Lung (tissue), 12 donors: ENCODE measurements around the gene VARS1. TPM values are rescaled to one million over a fixed set of nuclear protein-coding genes. Genes with fewer than 3 reads are reported as not detected.
"Not testable (repeated sequence)": the region's sequence is repeated elsewhere in the genome, so short reads cannot be mapped to it uniquely, and the experiment has no call there.

Experiments
- ATAC-seq: fragments of 200-7000 bp; cut with Tn5 transposase; one replicate; pipeline ENCODE4 v1.9.1; 2020; ENCODE audit warnings: moderate number of reproducible peaks; ENCODE audit not compliant: insufficient read depth, low FRiP score
- DNase-seq, 3 donors: peaks; one replicate each; pipeline ENCODE4 v3.0.0-alpha.2; 2013 to 2017
- H3K27ac ChIP-seq, 2 donors: one replicate each; pipeline ENCODE4 v1.5.1; 2013; ENCODE audit warnings: mild to moderate bottlenecking in 2 of 2, moderate library complexity in 2 of 2, control low read depth in 1 of 2, inconsistent platforms in 1 of 2, low read depth in 1 of 2, low read length in 1 of 2
- H3K27me3 ChIP-seq, 3 donors: one replicate each; pipeline ENCODE4 v1.5.1; 2013; ENCODE audit warnings: low read length in 2 of 3; ENCODE audit not compliant: control insufficient read depth in 3 of 3, insufficient read depth in 3 of 3
- H3K36me3 ChIP-seq, 4 donors: one replicate each; pipeline ENCODE4 v1.5.1; 2013; ENCODE audit warnings: low read length in 4 of 4, mild to moderate bottlenecking in 1 of 4, moderate library complexity in 1 of 4; ENCODE audit not compliant: control insufficient read depth in 4 of 4, insufficient read depth in 4 of 4
- H3K4me1 ChIP-seq, 5 donors: one replicate each; pipeline ENCODE4 v1.5.1; 2013; ENCODE audit warnings: low read length in 5 of 5, mild to moderate bottlenecking in 2 of 5, moderate library complexity in 1 of 5; ENCODE audit not compliant: control insufficient read depth in 5 of 5, insufficient read depth in 5 of 5
- H3K4me3 ChIP-seq: one replicate; pipeline ENCODE4 v1.5.1; 2013; ENCODE audit warnings: mild to moderate bottlenecking, control low read depth, moderate library complexity
- H3K9ac ChIP-seq, 2 donors: one replicate each; pipeline ENCODE4 v1.5.1; 2013; ENCODE audit warnings: low read length in 2 of 2, control low read depth in 1 of 2; ENCODE audit not compliant: insufficient read depth in 1 of 2
- H3K9me3 ChIP-seq, 4 donors: one replicate each; pipeline ENCODE4 v1.5.1; 2013; ENCODE audit warnings: low read length in 3 of 4, mild to moderate bottlenecking in 1 of 4, moderate library complexity in 1 of 4; ENCODE audit not compliant: control insufficient read depth in 4 of 4, insufficient read depth in 3 of 4
- WGBS, 2 donors: extraction: QIAGEN DNeasy Blood & Tissue Kit; methylation state at CpG; one replicate each; pipeline ENCODE4 v1.1.7; 2013; 5-methylcytosine and 5-hydroxymethylcytosine counted together
- polyA plus RNA-seq, 2 donors: library from polyadenylated mRNA; stranded (reverse); fragments of 200-250 nt; gene quantifications; one replicate each; pipeline ENCODE4 v1.2.1, GENCODE V29; 2013
- total RNA-seq, 2 donors: library from RNA; depleted of rRNA in 1 of 2; stranded (reverse); fragments of >200 nt in 1 of 2; gene quantifications; one replicate each; pipeline ENCODE4 v1.2.1, GENCODE V29; 2014 to 2021
- TF ChIP-seq, protein P1 (sequence below): IDR thresholded peaks from 2 replicates; pipeline ENCODE4 v1.5.1; 2012; ENCODE audit warnings: mild to moderate bottlenecking; ENCODE audit errors: control extremely low read depth, extremely low read depth
- donor health status: control.
- donor health status: control.
- donor health status: Bipolar disorder and iron deficiency.
- donor health status: healthy.
- donor health status: DM: yes; HTN: yes; CAD: no.

The VARS1 gene
- total and polyA plus RNA-seq, 4 donors: 32.2 to 95.4 (median 41.0) TPM

GRCh38 chr6:31821301-31822035 lies 25.9 kb upstream of the VARS1 start:
- TF ChIP-seq, protein P1, sequence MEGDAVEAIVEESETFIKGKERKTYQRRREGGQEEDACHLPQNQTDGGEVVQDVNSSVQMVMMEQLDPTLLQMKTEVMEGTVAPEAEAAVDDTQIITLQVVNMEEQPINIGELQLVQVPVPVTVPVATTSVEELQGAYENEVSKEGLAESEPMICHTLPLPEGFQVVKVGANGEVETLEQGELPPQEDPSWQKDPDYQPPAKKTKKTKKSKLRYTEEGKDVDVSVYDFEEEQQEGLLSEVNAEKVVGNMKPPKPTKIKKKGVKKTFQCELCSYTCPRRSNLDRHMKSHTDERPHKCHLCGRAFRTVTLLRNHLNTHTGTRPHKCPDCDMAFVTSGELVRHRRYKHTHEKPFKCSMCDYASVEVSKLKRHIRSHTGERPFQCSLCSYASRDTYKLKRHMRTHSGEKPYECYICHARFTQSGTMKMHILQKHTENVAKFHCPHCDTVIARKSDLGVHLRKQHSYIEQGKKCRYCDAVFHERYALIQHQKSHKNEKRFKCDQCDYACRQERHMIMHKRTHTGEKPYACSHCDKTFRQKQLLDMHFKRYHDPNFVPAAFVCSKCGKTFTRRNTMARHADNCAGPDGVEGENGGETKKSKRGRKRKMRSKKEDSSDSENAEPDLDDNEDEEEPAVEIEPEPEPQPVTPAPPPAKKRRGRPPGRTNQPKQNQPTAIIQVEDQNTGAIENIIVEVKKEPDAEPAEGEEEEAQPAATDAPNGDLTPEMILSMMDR: no peak
- peak; percentile 66 for ATAC-seq
- peak; percentile 59 to 78 (median 75) for DNase-seq

DNA sequence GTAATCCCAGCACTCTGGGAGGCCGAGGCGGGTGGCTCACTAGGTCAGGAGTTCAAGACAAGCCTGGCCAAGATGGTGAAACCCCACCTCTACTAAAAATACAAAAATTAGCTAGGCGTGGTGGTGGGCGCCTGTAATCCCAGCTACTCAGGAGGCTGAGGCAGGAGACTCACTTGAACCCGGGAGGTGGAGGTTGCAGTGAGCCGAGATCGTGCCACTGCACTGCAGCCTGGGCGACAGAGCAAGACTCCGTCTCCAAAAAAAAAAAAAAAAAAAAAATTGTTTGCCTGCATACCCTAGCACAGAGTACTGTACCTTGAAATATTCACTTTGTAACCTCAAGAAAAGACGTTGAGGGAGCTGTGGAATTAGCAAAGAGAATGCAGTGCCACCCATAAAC lies 24.8 kb upstream of the VARS1 start:
- H3K27ac ChIP-seq: peak overlapping the region in 1 of 2 donors; percentile 67
- H3K9me3 ChIP-seq, H3K27me3 ChIP-seq, ATAC-seq, DNase-seq, H3K36me3 ChIP-seq, H3K4me3 ChIP-seq, H3K9ac ChIP-seq: not testable (repeated sequence)
- H3K4me1 ChIP-seq: peaks cover under 1 to 18% (median 6%) of the 10 kb centered on the region in 5 donors
- WGBS, 2 donors: 92 to 95% methylated on average over 9 to 10 of the region's 10 CpGs

More at GRCh38 chr6:31821301-31822035, 25.9 kb upstream of the VARS1 start:
- Histone ChIP-seq H3K4me1 (peaks cover 6 to 29% (median 9%) of the 10 kb centered on the region in 5 donors), H3K27me3 (no peaks in the 10 kb centered on the region), H3K4me3 (peak overlapping the region; percentile 0), H3K27ac (peak overlapping the region; percentile 67 to 88), H3K9ac (peak overlapping the region; percentile 40 to 65), H3K9me3 (no peaks in the 10 kb centered on the region), H3K36me3 (no peaks in the 10 kb centered on the region)
- WGBS, 2 donors: 4% methylated on average over 39 of the region's 39 CpGs

DNA sequence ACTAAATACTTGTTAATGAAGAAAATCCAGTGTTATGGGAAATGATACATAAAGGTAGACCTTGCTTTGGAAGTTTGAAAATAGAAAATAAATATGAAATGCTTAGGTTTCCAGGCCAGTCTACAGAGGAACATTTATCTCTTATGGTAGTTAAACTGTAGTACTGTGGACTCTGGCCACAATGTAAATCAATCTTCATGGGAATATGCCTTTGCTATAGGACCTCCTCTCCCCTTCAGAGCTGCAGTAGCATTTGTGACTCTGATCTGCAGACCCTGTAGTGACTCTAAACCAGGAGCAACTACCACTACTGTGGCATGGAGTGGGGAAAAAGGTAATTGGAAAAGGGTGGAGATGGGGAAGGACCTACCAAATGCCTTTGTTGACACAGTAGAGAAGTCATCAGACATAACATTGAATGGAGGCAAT lies 24.3 kb upstream of the VARS1 start:
- Histone ChIP-seq H3K27ac (peak overlapping the region; percentile 56 to 61), H3K4me3 (no peak overlapping the region), H3K9me3 (no peaks in the 10 kb centered on the region), H3K36me3 (no peaks in the 10 kb centered on the region), H3K27me3 (no peaks in the 10 kb centered on the region), H3K4me1 (peaks cover 0 to 18% (median 6%) of the 10 kb centered on the region in 5 donors), H3K9ac (no peak overlapping the region)
- TF ChIP-seq, protein P1: no peak
- DNase-seq (no peak), ATAC-seq (no peak)

DNA sequence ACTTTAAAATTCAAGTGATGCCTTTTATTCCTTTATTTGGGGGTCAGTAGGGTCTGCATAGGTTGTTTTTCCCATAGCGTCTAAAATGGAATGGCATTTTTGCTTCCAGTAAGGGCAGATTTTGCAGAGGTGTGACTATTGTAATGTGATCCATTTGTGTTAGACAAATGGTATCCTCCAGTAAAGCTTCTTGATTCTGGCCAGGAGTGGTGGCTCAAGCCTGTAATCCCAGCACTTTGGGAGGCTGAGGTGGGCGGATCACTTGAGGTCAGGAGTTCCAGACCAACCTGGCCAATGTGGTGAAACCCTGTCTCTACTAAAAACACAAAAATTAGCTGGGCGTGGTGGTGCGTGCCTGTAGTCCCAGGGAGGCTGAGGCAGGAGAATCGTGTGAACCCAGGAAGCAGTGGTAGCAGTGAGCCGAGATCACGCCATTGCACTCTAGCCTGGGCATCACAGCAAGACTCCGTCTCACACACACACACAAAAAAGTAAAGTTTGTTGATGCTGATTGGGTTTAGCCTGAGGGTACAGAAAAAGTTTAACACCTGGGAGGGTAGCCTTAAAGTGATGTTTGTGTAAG lies 22.5 kb upstream of the VARS1 start:
- not testable (repeated sequence) for H3K36me3 ChIP-seq, ATAC-seq, DNase-seq, H3K9me3 ChIP-seq, H3K4me3 ChIP-seq, H3K27me3 ChIP-seq
- H3K9ac ChIP-seq: peak overlapping the region in 1 of 2 donors; percentile 68
- 40 to 43% methylated on average over 8 of the region's 8 CpGs for WGBS, 2 donors
- H3K4me1 ChIP-seq: peaks cover 2 to 24% (median 9%) of the 10 kb centered on the region in 5 donors
- H3K27ac ChIP-seq: peak overlapping the region; percentile 55 to 91

GRCh38 chr6:31817133-31817928 lies 21.8 kb upstream of the VARS1 start:
- H3K27me3 ChIP-seq, H3K9me3 ChIP-seq, ATAC-seq, H3K36me3 ChIP-seq: not testable (repeated sequence)
- 36 to 41% methylated on average over 15 of the region's 37 CpGs for WGBS, 2 donors
- DNase-seq: peak in 2 of 3 donors; percentile 40 to 49
- Histone ChIP-seq H3K4me1 (peaks cover 2 to 20% (median 9%) of the 10 kb centered on the region in 5 donors), H3K27ac (peak overlapping the region; percentile 37 to 91), H3K9ac (peak overlapping the region in 1 of 2 donors; percentile 68), H3K4me3 (peak overlapping the region; percentile 35)
